Measurements from ENCODE around the gene DNAH17.
A peak's percentile ranks its signal among the peaks of the same experiment; 100 is the strongest.

Gene DNAH17

GRCh38 chr17:78450696-78451345 is 126.4 kb downstream of the DNAH17 start:
- H3K27ac ChIP-seq: no peak overlapping the region
- TF ChIP-seq CTCF (IDR thresholded peaks at IDR 0.05): no peak
- no peak for TF ChIP-seq ZFX (IDR thresholded peaks at IDR 0.05; ENCODE audit: borderline replicate concordance)

- TF ChIP-seq CTCF (IDR thresholded peaks at IDR 0.05) (no peak), ZFX (IDR thresholded peaks at IDR 0.05; ENCODE audit: borderline replicate concordance) (no peak)
- H3K27ac ChIP-seq: no peak overlapping the region
These were observed 127.1 kb downstream of the DNAH17 start for GRCh38 chr17:78449983-78450595.

GRCh38 chr17:78448356-78448993 is 128.7 kb downstream of the DNAH17 start:
- no peak overlapping the region for H3K27ac ChIP-seq
- peak; percentile 12; the same call in 1 of the 2 replicates for TF ChIP-seq CTCF (IDR thresholded peaks at IDR 0.05)
- TF ChIP-seq ZFX (IDR thresholded peaks at IDR 0.05; ENCODE audit: borderline replicate concordance): no peak

GRCh38 chr17:78446833-78447232 is 130.4 kb downstream of the DNAH17 start:
- TF ChIP-seq CTCF (IDR thresholded peaks at IDR 0.05): no peak
- no peak for TF ChIP-seq ZFX (IDR thresholded peaks at IDR 0.05; ENCODE audit: borderline replicate concordance)
- no peak overlapping the region for H3K27ac ChIP-seq

- H3K27ac ChIP-seq: no peak overlapping the region
- TF ChIP-seq CTCF (IDR thresholded peaks at IDR 0.05) (no peak), ZFX (IDR thresholded peaks at IDR 0.05; ENCODE audit: borderline replicate concordance) (no peak)
These were observed 132.8 kb downstream of the DNAH17 start for GRCh38 chr17:78444392-78444791.

GRCh38 chr17:78442648-78443218 is 134.5 kb downstream of the DNAH17 start:
- H3K27ac ChIP-seq: no peak overlapping the region
- no peak for TF ChIP-seq ZFX (IDR thresholded peaks at IDR 0.05; ENCODE audit: borderline replicate concordance)
- TF ChIP-seq CTCF (IDR thresholded peaks at IDR 0.05): no peak

Data from 22Rv1 (cell line).